ENCODE data around the gene SYCP1. TPM values are rescaled to one million over a fixed set of nuclear protein-coding genes. Genes with fewer than 3 reads are reported as not detected.
"Not testable (repeated sequence)": the region's sequence is repeated elsewhere in the genome, so short reads cannot be mapped to it uniquely, and the experiment has no call there.

SYCP1 gene
- total RNA-seq, 1 donor from 2014 or later, result 0.17 TPM

- no peak for TF ChIP-seq CTCF (IDR thresholded peaks at IDR 0.05; ENCODE audit: insufficient read depth, low read length, poor library complexity, severe bottlenecking)
- H3K36me3 ChIP-seq (ENCODE audit: control insufficient read depth, insufficient read depth, low read length), result no peaks in the 10 kb centered on the region
- H3K4me3 ChIP-seq (ENCODE audit: low read depth, low read length), result no peak overlapping the region
- no peak for DNase-seq (ENCODE audit: low read depth)
- H3K27me3 ChIP-seq (ENCODE audit: control insufficient read depth, insufficient read depth, low read length), result no peaks in the 10 kb centered on the region
Measured at GRCh38 chr1:115012434-115012833, 157.8 kb downstream of the SYCP1 start.

- Histone ChIP-seq H3K27me3 (ENCODE audit: control insufficient read depth, insufficient read depth, low read length) (no peaks in the 10 kb centered on the region), H3K36me3 (ENCODE audit: control insufficient read depth, insufficient read depth, low read length) (no peaks in the 10 kb centered on the region), H3K4me3 (ENCODE audit: low read depth, low read length) (no peak overlapping the region)
- no peak for DNase-seq (ENCODE audit: low read depth)
- no peak for TF ChIP-seq CTCF (IDR thresholded peaks at IDR 0.05; ENCODE audit: insufficient read depth, low read length, poor library complexity, severe bottlenecking)
Measured at GRCh38 chr1:115013792-115014191, 159.1 kb downstream of the SYCP1 start.

- H3K4me3 ChIP-seq (ENCODE audit: low read depth, low read length); DNase-seq (ENCODE audit: low read depth); H3K27me3 ChIP-seq (ENCODE audit: control insufficient read depth, insufficient read depth, low read length); H3K36me3 ChIP-seq (ENCODE audit: control insufficient read depth, insufficient read depth, low read length): not testable (repeated sequence)
Measured at GRCh38 chr1:115019549-115019948, 164.9 kb downstream of the SYCP1 start.

- Histone ChIP-seq H3K27me3 (ENCODE audit: control insufficient read depth, insufficient read depth, low read length) (no peaks in the 10 kb centered on the region), H3K4me3 (ENCODE audit: low read depth, low read length) (no peak overlapping the region), H3K36me3 (ENCODE audit: control insufficient read depth, insufficient read depth, low read length) (no peaks in the 10 kb centered on the region)
- DNase-seq (ENCODE audit: low read depth), result no peak
- no peak for TF ChIP-seq CTCF (IDR thresholded peaks at IDR 0.05; ENCODE audit: insufficient read depth, low read length, poor library complexity, severe bottlenecking)
Measured at GRCh38 chr1:115021145-115021544, 166.5 kb downstream of the SYCP1 start.

GRCh38 chr1:115023593-115023992, 168.9 kb downstream of the SYCP1 start:
- Histone ChIP-seq H3K27me3 (ENCODE audit: control insufficient read depth, insufficient read depth, low read length) (no peaks in the 10 kb centered on the region), H3K4me3 (ENCODE audit: low read depth, low read length) (no peak overlapping the region), H3K36me3 (ENCODE audit: control insufficient read depth, insufficient read depth, low read length) (no peaks in the 10 kb centered on the region)
- no peak for DNase-seq (ENCODE audit: low read depth)
- TF ChIP-seq CTCF (IDR thresholded peaks at IDR 0.05; ENCODE audit: insufficient read depth, low read length, poor library complexity, severe bottlenecking), result no peak

GRCh38 chr1:115029526-115029925, 174.9 kb downstream of the SYCP1 start, which contains the start of gene TSHB:
TSS of gene TSHB (plus strand) at chr1:115029826. CDS start at chr1:115033363, 3,537 bp downstream.
- Histone ChIP-seq H3K4me3 (ENCODE audit: low read depth, low read length) (no peak within 1 kb of the TSS), H3K36me3 (ENCODE audit: control insufficient read depth, insufficient read depth, low read length) (no peaks in the 10 kb centered on the region), H3K27me3 (ENCODE audit: control insufficient read depth, insufficient read depth, low read length) (no peaks in the 10 kb centered on the region)
- no peak for TF ChIP-seq CTCF (IDR thresholded peaks at IDR 0.05; ENCODE audit: insufficient read depth, low read length, poor library complexity, severe bottlenecking)
- no peak for DNase-seq (ENCODE audit: low read depth)

All from kidney epithelial cell (primary cell).